ENCODE measurements around the gene SLC25A17. TPM values are rescaled to one million over a fixed set of nuclear protein-coding genes. Genes with fewer than 3 reads are reported as not detected.

SLC25A17 gene
- total RNA-seq, 1 donor from 2014 or later, result 14.8 TPM

DNA sequence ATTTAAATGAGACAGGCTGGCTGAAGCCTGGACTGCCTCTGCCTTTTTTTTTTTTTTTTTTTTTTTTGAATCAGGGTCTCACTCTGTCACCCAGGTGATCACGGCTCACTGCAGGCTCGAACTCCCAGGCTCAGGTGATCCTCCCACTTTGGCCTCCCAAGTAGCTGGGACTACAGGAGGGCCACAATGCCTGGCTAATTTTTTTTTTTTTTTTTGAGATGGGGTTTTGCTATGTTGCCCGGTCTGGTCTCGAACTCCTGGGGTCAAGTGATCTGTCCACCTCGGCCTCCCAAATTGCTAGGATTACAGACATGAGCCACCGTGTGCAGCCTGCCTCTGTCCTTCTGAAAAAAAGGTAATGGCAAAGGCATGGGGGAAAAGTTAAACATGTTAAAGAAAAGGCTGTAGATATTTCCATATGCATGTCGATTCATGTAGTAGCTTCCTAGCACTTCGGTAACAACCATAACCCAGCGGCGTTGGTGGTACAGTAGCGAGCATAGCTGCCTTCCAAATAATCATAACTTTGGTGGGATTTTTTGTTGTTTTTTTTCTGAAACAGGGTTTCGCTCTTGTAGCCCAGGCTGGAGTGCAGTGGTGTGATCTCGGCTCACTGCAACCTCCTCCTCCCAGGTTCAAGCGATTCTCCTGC is 91.1 kb downstream of the SLC25A17 start:
- DNase-seq (no peak), ATAC-seq (ENCODE audit: low read depth) (no peak)
- intact Hi-C loops (cut with micrococcal nuclease), result no loop called here
- Mint-ChIP-seq H3K4me3 (peak overlapping the region; percentile 39), H3K27ac (peak overlapping the region; percentile 37), H3K4me1 (peaks cover 37% of the 10 kb centered on the region), H3K9me3 (no peaks in the 10 kb centered on the region), H3K36me3 (ENCODE audit: low read depth) (no peaks in the 10 kb centered on the region), H3K27me3 (peaks cover 4% of the 10 kb centered on the region)
- no peak for TF ChIP-seq CTCF (IDR thresholded peaks at IDR 0.05)
- POLR2A ChIA-PET, result interaction anchor here (0.7 kb wide), 1 partner anchor 264 kb away, joined by 4 read pairs; no protein-coding TSS in a partner anchor
- CTCF ChIA-PET, result interaction anchor here (1.1 kb wide), 1 partner anchor 45 kb away, joined by 3 read pairs; no protein-coding TSS in a partner anchor

DNA sequence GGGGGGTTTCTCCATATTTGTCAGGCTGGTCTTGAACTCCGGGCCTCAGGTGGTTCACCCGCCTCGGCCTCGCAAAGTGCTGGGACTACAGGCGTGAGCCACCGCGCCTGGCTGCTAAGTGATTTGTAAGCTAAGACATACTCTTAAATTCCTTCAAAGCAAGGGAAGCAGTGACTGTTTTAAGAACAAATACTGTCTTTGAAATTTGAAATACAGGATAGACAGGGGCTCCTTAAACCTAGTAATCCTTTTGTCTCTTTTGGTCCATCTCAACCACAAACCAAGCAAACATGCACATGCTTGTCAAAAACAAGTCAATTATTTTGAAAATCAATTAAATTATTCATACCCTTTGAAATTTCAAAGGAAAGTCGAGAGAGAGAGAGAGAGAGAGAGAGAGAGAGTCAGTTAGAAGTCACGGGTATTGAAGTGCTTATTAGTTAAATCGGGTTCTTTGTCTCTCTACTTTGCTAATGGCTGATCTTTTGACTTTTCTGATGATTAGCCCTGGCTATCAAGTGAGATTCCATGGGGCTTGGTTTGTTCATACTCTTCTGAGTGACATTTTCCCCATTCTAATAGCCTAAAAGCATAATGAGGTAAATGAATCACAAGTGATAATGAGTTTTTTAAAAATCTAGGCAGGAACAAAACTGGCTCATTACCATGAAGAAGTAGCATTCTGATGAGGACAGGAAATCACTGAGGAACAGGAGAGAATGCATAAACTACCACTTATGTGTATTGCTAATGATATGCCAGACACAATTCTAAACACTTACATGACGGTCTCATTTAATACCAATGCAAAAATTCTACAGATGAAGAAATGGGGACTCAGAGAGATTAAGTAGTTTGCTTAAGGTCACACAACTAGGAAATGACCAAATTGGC is 91.8 kb downstream of the SLC25A17 start:
- intact Hi-C loops (cut with micrococcal nuclease), result no loop called here
- ChIA-PET POLR2A (interaction anchor here (0.5 to 0.7 kb wide), 2 partner anchors 11 to 264 kb away, joined by 4 to 5 read pairs; no protein-coding TSS in a partner anchor), CTCF (interaction anchor here (0.9 to 1.1 kb wide), 2 partner anchors 44 to 82 kb away, joined by 3 read pairs; no protein-coding TSS in a partner anchor)
- Mint-ChIP-seq H3K4me1 (peaks cover 31% of the 10 kb centered on the region), H3K36me3 (ENCODE audit: low read depth) (no peaks in the 10 kb centered on the region), H3K4me3 (peak overlapping the region; percentile 16), H3K9me3 (no peaks in the 10 kb centered on the region), H3K27ac (no peak overlapping the region), H3K27me3 (peaks cover 4% of the 10 kb centered on the region)
- ATAC-seq (ENCODE audit: low read depth) (no peak), DNase-seq (no peak)
- no peak for TF ChIP-seq CTCF (IDR thresholded peaks at IDR 0.05)

DNA sequence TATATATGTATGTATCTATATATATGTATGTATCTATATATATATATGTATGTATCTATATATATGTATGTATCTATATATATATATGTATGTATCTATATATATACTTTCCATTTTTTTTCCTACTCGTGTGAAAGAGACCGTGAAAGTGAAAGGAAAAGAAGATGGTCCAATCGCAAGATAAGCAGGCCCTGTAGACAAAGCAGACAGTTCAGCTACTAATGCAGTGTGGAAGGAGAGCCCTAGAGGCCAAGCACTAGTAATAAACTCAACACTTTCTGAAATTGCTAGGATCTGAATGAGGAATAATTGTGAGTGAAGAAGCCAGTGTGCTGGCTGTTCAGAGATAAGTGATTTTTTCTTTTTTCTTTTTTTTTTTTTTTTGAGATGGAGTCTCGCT is 92.6 kb downstream of the SLC25A17 start:
- Mint-ChIP-seq H3K9me3 (no peaks in the 10 kb centered on the region), H3K36me3 (ENCODE audit: low read depth) (no peaks in the 10 kb centered on the region), H3K4me3 (peak overlapping the region; percentile 49), H3K4me1 (peaks cover 27% of the 10 kb centered on the region), H3K27me3 (peaks cover 4% of the 10 kb centered on the region), H3K27ac (no peak overlapping the region)
- DNase-seq, result no peak
- TF ChIP-seq CTCF (IDR thresholded peaks at IDR 0.05), result no peak
- intact Hi-C loops (cut with micrococcal nuclease), result no loop called here
- ChIA-PET POLR2A (interaction anchor here (0.5 to 0.7 kb wide), 2 partner anchors 12 to 13 kb away, joined by 3 to 5 read pairs; no protein-coding TSS in a partner anchor), CTCF (interaction anchor here (0.9 kb wide), 1 partner anchor 81 kb away, joined by 3 read pairs; no protein-coding TSS in a partner anchor)
- ATAC-seq (ENCODE audit: low read depth), result peak; percentile 66

DNA sequence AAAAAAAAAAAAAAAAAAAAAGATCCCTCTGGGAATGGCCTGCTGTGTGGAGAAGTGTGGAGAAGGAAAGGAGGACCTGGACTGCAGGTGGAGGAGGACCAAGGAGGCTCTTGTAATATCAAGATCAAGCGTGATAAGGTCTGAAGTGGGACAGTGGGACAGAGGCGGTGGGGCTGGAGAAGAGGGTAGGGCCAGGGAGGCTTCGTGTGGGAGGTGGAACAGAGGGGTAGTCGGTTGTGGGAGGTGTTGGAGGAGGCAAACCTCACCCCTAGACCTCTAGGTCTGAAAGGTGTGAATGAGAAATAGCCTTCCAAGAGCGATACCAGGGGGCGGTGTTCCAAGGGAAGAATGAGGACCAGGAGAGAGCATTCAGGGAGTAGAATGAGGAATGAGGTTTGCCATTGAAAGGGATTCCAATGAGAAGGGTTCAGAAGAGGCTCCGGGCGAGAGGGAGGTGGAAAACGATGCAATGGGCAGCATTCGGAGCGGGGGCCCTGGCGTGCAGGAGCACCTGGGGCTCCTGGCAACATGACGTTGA is 95.7 kb downstream of the SLC25A17 start:
- no peaks in the 10 kb centered on the region for H3K36me3 Mint-ChIP-seq (ENCODE audit: low read depth)
- H3K4me1 Mint-ChIP-seq, result peaks cover 16% of the 10 kb centered on the region
- intact Hi-C loops (cut with micrococcal nuclease), result no loop called here
- ATAC-seq (ENCODE audit: low read depth), result no peak
- no peak for DNase-seq
- peaks cover 12% of the 10 kb centered on the region for H3K27me3 Mint-ChIP-seq
- no peak for TF ChIP-seq CTCF (IDR thresholded peaks at IDR 0.05)
- ChIA-PET CTCF (no interaction called here), POLR2A (interaction anchor here (0.7 kb wide), 1 partner anchor 80 kb away, joined by 5 read pairs; no protein-coding TSS in a partner anchor)
- no peak overlapping the region for H3K27ac Mint-ChIP-seq
- no peaks in the 10 kb centered on the region for H3K9me3 Mint-ChIP-seq
- no peak overlapping the region for H3K4me3 Mint-ChIP-seq
